ENCODE data around the gene NPDC1.

The NPDC1 gene

DNA sequence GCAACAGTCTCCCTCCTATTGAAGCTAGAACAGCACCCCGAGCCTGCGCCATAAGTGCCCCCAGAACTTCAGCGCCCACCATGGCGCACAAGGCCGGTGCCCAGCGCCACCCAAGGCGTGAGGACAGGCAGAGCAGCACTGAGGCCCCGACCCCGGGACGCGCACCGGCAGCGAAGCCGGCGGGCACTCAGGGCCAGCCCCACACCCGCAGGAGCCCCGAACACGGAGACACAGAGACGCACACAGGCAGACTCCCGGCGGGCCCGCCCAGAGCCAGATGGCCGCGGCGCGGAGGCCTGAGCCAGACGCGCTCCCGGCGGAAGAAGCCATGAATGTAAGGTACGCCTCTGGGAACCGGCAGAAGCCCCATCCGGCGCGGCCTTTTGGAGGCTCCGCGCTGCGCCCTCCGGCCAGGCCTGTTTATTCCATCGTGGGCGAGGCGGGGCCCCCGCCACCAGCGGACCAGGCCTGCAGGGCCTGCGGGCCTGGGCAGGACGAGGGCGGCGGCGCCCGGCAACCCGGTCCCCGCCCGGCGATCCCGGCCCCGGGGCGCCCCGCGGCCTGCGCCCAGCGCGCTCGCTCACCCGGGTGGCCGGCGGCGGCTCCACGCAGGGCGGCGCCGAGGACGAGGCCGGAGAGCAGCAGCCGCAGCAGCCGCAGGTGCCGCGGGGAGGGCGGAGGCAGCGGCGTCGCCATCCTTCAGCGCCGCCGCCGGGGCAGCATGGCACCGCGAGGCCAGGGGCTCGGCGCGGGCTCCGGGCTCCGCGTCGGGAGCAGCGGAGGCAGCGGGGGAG lies 486 bp downstream of the NPDC1 start:
- Mint-ChIP-seq H3K36me3 (ENCODE audit: low read depth) (no peaks in the 10 kb centered on the region), H3K4me3 (peak overlapping the region; percentile 65), H3K4me1 (ENCODE audit: low read depth) (peaks cover 21% of the 10 kb centered on the region), H3K27me3 (peaks cover 83% of the 10 kb centered on the region), H3K27ac (no peak overlapping the region), H3K9me3 (no peaks in the 10 kb centered on the region)
- intact Hi-C loops (cut with micrococcal nuclease) = loop anchor here (2.0 to 5.0 kb wide), 2 partner anchors 19 to 182 kb away; partner anchors contain the start of genes CYSRT1 and RNF224

DNA sequence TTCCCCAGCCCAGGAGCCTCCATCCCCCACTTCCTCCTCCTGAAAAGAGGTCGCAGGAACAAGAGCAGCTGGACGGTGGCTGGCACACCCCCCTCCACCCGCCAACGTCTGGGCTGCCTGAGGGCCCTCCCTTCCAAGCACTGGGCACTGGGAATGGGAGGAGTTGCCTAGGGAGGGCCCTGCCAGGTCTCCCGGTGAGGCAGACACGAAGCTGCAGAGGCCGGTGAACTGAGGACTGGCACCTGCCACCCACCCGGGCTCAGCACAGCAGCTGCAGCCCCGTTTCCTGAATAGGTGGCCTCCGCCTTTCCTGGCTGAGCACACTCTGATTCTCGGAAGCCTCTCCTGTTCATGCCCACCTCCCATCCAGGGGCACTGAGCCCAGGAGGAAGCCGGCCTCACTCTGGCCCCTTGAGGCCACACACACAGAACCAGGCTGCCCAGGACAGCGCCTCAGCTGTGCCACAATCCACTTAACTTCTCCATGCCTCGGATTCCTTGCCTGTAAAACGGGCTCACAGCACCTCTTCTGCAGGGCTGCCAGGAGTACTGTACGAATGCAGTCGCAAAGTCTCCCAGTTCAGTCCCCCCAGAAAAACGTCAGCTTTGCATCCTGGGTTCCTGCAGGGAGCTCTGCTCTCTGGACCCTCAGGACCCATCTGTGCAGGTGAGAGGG lies 1.3 kb downstream of the NPDC1 start:
- Mint-ChIP-seq H3K36me3 (ENCODE audit: low read depth) (no peaks in the 10 kb centered on the region), H3K27ac (no peak overlapping the region), H3K4me3 (no peak overlapping the region), H3K4me1 (ENCODE audit: low read depth) (peaks cover 21% of the 10 kb centered on the region), H3K9me3 (no peaks in the 10 kb centered on the region), H3K27me3 (peaks cover 76% of the 10 kb centered on the region)
- intact Hi-C loops (cut with micrococcal nuclease) = loop anchor here (5.0 kb wide), 1 partner anchor 183 kb away; the partner anchor contains the start of genes CYSRT1 and RNF224

DNA sequence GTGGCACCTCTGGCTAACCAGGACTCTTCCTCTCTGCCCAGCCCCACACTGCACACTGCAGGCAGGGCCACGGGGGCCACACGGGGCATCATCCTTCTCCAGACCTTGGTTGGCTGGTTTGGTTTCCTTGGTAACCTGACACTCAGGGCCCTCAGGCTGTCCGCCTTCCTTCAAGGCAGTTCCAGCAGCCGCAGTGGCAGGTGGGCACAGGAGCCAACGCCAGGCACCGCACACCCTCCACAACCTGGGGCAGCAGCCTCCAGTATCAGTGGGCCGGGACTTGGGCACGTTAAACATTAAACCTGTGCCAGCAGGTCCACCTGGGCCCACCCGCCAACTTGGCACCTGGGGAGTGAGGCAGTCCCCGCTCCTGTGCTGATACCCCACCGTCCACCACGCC lies 1.9 kb downstream of the NPDC1 start:
- Mint-ChIP-seq H3K4me3 (no peak overlapping the region), H3K9me3 (no peaks in the 10 kb centered on the region), H3K36me3 (ENCODE audit: low read depth) (peaks cover under 1% of the 10 kb centered on the region), H3K27me3 (peaks cover 73% of the 10 kb centered on the region), H3K4me1 (ENCODE audit: low read depth) (peaks cover 21% of the 10 kb centered on the region), H3K27ac (no peak overlapping the region)
- intact Hi-C loops (cut with micrococcal nuclease) = no loop called here

DNA sequence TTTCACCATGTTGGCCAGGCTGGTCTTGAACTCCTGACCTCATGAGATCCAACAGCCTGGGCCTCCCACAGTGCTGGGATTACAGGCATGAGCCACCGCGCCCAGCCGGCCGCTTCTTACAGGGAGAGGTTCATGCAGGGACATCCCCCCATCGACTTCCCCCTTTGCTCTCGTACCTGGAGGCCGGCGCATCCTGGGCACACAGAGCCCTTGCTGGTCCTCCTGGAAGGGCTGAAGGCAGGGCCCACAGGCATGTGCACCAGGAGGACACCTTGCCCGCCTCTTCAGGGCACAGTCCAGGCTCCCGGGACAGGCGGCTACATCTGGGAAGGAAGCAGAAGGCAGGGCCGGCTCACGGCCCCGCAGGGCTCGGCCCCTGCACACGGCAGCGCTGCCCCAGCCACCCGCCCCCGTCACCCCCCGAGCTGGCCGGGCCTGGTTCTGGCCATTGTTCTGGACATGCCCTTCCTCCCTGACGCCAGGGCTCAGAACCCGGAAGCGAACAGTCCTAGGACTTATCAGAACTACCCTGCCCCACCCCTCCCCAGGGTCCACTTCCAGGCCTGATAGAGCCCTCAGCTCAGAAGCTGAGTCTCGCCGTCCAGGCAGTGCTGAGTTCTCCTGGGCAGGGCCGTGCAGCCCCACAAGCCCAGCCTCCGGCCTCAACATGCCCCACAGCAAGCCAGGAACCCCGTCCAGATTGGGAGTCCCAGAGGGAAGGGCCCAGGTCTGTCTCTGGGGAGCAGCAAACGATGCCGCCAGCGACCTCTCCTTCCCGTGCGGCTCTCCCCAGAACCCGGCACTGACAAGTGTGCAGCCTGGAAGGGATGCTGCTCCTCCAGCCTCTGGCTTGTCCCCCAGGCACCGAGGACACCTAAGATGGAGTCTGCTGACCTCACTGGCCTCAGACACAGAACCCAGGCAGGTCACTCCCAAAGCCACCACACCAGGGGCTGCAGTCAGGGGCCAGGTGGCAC lies 2.9 kb downstream of the NPDC1 start:
- no peak overlapping the region for H3K4me3 Mint-ChIP-seq
- intact Hi-C loops (cut with micrococcal nuclease) = no loop called here
- H3K27ac Mint-ChIP-seq = no peak overlapping the region
- H3K4me1 Mint-ChIP-seq (ENCODE audit: low read depth) = peaks cover 27% of the 10 kb centered on the region
- H3K27me3 Mint-ChIP-seq = peaks cover 66% of the 10 kb centered on the region
- H3K9me3 Mint-ChIP-seq = no peaks in the 10 kb centered on the region
- H3K36me3 Mint-ChIP-seq (ENCODE audit: low read depth) = peaks cover 11% of the 10 kb centered on the region

DNA sequence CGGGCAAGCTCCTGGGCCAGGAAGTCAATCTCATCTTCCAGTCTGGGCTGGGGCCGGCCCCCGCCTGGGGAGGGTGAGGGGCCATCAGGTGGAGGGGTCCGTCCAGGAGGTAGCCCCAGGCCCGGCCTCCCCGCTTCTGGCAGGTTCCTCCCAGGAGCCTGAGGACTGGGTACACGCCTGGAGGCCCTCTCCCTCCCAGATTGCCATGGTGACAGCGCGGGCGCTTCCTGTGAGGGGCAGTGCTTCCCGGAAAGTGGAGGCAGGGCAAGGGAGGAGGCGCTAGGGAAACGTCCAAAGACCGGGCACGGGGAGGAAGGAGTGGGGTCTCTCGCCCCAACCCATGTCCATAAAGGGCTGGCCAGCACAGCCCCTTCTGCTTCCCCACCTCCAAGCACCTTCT lies 4.9 kb downstream of the NPDC1 start:
- H3K4me3 Mint-ChIP-seq = no peak overlapping the region
- intact Hi-C loops (cut with micrococcal nuclease) = no loop called here
- H3K9me3 Mint-ChIP-seq = no peaks in the 10 kb centered on the region
- no peak overlapping the region for H3K27ac Mint-ChIP-seq
- H3K4me1 Mint-ChIP-seq (ENCODE audit: low read depth) = peaks cover 34% of the 10 kb centered on the region
- peaks cover 47% of the 10 kb centered on the region for H3K27me3 Mint-ChIP-seq
- H3K36me3 Mint-ChIP-seq (ENCODE audit: low read depth) = peaks cover 30% of the 10 kb centered on the region

DNA sequence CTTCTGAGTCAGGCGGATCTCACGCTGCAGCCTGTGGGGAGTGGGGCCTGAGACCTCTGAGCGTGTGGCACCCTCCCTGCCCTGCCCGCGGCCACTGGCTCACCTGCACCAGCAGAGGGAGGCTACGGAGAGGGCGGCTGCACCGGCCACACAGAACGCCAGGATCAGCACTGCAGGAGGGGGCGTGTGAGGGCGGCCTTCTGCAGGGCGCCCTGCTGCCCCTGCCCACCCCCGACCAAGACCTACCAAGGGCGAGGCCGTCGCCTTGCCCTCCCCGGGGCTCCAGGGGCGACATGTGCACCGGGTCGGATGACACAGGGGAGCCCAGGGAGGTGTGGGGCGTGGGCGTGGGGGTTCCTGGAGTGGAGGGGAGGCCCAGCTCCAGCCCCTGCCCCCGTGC lies 5.4 kb downstream of the NPDC1 start:
- intact Hi-C loops (cut with micrococcal nuclease) = no loop called here
- H3K4me1 Mint-ChIP-seq (ENCODE audit: low read depth) = peaks cover 39% of the 10 kb centered on the region
- H3K27ac Mint-ChIP-seq = no peak overlapping the region
- H3K4me3 Mint-ChIP-seq = no peak overlapping the region
- no peaks in the 10 kb centered on the region for H3K9me3 Mint-ChIP-seq
- H3K36me3 Mint-ChIP-seq (ENCODE audit: low read depth) = peaks cover 35% of the 10 kb centered on the region
- H3K27me3 Mint-ChIP-seq = peaks cover 44% of the 10 kb centered on the region

DNA sequence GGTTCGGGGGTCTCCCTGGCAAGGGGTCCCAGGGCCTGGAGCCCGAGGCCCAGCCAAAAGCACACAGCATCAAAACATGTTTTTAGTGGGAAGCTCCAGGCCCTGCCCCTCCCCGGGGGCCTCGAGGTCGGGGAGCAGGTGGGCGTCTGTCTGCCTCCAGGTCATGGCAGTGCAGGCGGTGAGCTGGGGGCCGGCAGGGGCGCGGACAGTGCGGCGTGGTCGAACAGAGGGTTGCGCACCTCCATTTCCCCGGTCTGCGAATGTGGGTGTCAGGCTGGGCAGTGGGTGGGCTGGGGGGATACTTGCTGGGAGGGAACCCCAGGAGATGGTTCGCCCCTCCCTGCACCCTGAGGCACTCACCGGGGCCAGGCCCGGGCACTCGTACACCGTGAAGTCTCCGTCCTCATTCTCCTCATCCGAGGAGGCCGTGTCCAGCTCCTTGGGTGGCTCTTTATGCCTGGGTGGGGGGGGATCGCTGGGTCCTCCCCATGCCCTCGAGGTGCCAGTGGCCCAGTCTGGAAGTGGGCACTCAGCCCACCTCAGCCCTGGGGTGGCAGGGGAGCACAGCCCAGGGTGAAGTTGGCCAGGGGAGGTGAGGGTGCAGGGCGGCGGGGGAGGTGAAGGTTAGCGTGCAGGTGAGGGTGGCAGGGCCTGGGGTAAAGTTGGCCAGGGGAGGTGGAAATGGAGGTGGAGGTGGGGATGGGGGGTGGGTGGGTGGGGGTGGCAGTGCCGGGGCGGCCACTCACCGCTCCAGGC lies 6.2 kb downstream of the NPDC1 start:
- H3K4me1 Mint-ChIP-seq (ENCODE audit: low read depth) = peaks cover 40% of the 10 kb centered on the region
- H3K9me3 Mint-ChIP-seq = no peaks in the 10 kb centered on the region
- intact Hi-C loops (cut with micrococcal nuclease) = no loop called here
- H3K27ac Mint-ChIP-seq = no peak overlapping the region
- peaks cover 36% of the 10 kb centered on the region for H3K27me3 Mint-ChIP-seq
- no peak overlapping the region for H3K4me3 Mint-ChIP-seq
- peaks cover 43% of the 10 kb centered on the region for H3K36me3 Mint-ChIP-seq (ENCODE audit: low read depth)

DNA sequence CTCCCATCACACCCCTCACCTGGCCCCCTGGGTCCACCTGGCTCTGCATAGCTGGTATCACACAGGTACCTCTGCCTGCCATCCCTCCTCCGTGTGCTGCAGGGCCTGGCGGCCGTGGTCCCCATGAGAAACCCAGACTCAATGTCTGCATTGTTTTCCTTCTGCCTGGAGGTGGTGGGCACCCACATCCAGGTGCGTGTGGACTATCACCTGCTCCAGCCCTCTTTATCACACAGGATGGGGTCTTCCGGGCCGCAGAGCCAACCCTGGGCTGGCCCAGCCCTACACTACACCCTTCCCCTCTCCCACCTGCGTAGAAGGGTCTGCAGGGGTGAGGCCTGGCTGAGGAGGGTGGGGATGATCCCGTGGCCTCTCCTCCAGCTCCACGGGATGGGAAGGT lies 7.1 kb downstream of the NPDC1 start:
- Mint-ChIP-seq H3K4me1 (ENCODE audit: low read depth) (peaks cover 40% of the 10 kb centered on the region), H3K27ac (no peak overlapping the region), H3K9me3 (no peaks in the 10 kb centered on the region), H3K36me3 (ENCODE audit: low read depth) (peaks cover 49% of the 10 kb centered on the region), H3K27me3 (peaks cover 27% of the 10 kb centered on the region), H3K4me3 (no peak overlapping the region)
- intact Hi-C loops (cut with micrococcal nuclease) = no loop called here

DNA sequence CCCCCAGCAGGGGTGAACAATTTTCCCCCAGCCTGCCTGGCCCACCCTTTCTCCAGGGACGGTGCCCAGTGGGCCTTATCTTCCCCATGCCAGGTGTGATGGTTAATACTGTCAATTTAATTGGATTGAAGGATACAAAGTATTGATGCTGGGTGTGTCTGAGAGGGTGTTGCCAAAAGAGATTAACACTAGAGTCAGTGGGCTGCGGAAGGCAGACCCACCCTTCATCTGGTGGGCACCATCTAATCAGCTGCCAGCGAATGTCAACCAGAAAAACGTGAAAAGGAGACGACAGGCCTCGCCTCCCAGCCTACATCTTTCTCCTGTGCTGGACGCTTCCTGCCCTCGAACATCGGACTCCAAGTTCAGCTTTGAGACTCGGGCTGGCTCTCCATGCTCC lies 8.5 kb downstream of the NPDC1 start:
- Mint-ChIP-seq H3K27ac (no peak overlapping the region), H3K4me3 (no peak overlapping the region), H3K4me1 (ENCODE audit: low read depth) (peaks cover 53% of the 10 kb centered on the region), H3K9me3 (no peaks in the 10 kb centered on the region), H3K36me3 (ENCODE audit: low read depth) (peaks cover 61% of the 10 kb centered on the region), H3K27me3 (peaks cover 14% of the 10 kb centered on the region)
- intact Hi-C loops (cut with micrococcal nuclease) = no loop called here

DNA sequence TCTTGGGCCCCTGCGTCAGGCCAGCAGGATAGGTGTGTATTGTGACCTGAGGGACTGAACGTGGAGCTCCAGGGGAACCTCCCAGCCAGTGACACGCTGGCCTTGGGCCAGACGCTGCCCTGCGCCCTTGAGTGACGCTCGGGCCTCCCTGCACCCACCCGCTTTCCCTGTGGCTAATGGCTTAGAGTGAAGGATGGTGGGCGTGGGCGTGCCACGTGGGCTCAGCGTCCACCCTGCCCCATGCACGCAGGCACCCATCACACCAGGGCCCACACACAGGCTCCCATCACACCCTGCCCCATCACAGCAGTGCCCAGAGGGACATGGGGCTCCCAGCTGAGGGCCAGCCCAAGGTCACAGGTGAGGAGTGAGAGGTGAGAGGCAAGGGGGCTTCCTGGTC lies 8.9 kb downstream of the NPDC1 start:
- Mint-ChIP-seq H3K4me1 (ENCODE audit: low read depth) (peaks cover 57% of the 10 kb centered on the region), H3K36me3 (ENCODE audit: low read depth) (peaks cover 62% of the 10 kb centered on the region)
- intact Hi-C loops (cut with micrococcal nuclease) = no loop called here

DNA sequence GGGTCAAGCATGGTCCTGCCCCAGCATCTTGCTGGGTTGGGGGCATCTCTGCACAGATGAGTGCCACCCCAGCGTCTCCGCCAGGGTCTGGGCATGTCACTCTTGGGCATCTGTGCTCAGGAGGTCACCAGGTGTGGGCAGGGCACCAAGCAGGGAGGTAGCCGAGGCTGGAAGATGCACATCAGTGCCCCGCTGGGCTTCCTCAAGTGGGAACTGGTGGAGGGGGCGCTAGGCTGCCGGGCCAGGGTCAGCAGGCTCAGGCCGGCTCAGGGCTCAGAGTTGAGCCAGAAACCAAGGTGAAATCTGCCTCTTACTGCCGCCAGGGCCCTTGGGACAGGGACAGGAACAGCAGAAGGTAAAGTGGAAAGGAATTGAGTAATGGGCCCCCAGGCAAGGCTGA lies 10.0 kb downstream of the NPDC1 start:
- peaks cover 67% of the 10 kb centered on the region for H3K4me1 Mint-ChIP-seq (ENCODE audit: low read depth)

More for the DNA sequence above, 8.9 kb downstream of the NPDC1 start:
- Mint-ChIP-seq H3K27ac (no peak overlapping the region), H3K27me3 (peaks cover 11% of the 10 kb centered on the region), H3K4me3 (no peak overlapping the region), H3K9me3 (no peaks in the 10 kb centered on the region)

DNA sequence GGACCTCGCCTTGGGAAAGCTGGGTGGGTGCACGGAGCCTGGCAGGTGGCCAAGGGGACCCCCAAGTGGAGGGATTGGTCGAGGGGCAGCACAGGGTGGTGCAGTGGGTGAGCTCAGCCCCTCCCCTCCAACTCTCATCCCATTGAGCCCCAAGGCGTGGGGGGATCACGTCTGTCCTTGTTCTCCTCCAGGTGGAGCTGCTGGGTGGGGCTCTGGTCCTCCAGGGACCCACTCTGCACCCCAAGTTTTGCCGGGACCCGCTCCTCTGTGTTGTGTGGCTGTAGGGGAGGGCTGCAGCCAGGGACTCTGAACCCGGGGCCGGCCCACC lies 10.5 kb downstream of the NPDC1 start:
- Mint-ChIP-seq H3K4me3 (peak overlapping the region; percentile 80), H3K36me3 (ENCODE audit: low read depth) (peaks cover 62% of the 10 kb centered on the region), H3K4me1 (ENCODE audit: low read depth) (peaks cover 72% of the 10 kb centered on the region), H3K9me3 (no peaks in the 10 kb centered on the region), H3K27ac (peak overlapping the region; percentile 90), H3K27me3 (peaks cover 4% of the 10 kb centered on the region)
- intact Hi-C loops (cut with micrococcal nuclease) = loop anchor here (1.0 to 2.0 kb wide), 2 partner anchors 87 to 249 kb away; no protein-coding TSS in a partner anchor

More for the DNA sequence above, 10.0 kb downstream of the NPDC1 start:
- H3K27me3 Mint-ChIP-seq = peaks cover 5% of the 10 kb centered on the region
- no peak overlapping the region for H3K27ac Mint-ChIP-seq
- no peaks in the 10 kb centered on the region for H3K9me3 Mint-ChIP-seq
- intact Hi-C loops (cut with micrococcal nuclease) = loop anchor here (1.0 to 2.0 kb wide), 2 partner anchors 88 to 249 kb away; no protein-coding TSS in a partner anchor
- H3K4me3 Mint-ChIP-seq = no peak overlapping the region
- peaks cover 62% of the 10 kb centered on the region for H3K36me3 Mint-ChIP-seq (ENCODE audit: low read depth)

Data from dendritic cell treated with granulocyte-macrophage colony-stimulating factor and Interleukin-4, amounts not matched to agents 40 ng/mL and 50 ng/mL, for 4 days (primary cell).